Iris pigment epithelial cell (primary cell): ENCODE results near the gene CYTH4.

Experiments used
- DNase-seq: peaks from one replicate; pipeline ENCODE4 v3.0.0-alpha.2; 2011; ENCODE audit warnings: low read depth

Gene CYTH4

GRCh38 chr22:37270928-37271650 is 11.2 kb upstream of the CYTH4 start:
- DNase-seq = peak; percentile 27

GRCh38 chr22:37273126-37273845 is 9.0 kb upstream of the CYTH4 start:
- peak; percentile 80 for DNase-seq

- DNase-seq = no peak
Measured at GRCh38 chr22:37273846-37274225, 8.5 kb upstream of the CYTH4 start.

GRCh38 chr22:37274380-37274862 is 7.9 kb upstream of the CYTH4 start:
- no peak for DNase-seq

- no peak for DNase-seq
Measured at GRCh38 chr22:37275134-37275533, 7.2 kb upstream of the CYTH4 start.

- DNase-seq = no peak
Measured at GRCh38 chr22:37275622-37276021, 6.7 kb upstream of the CYTH4 start.

- peak; percentile 58 for DNase-seq
Measured at GRCh38 chr22:37276776-37277175, 5.5 kb upstream of the CYTH4 start.

GRCh38 chr22:37277384-37277783 is 4.9 kb upstream of the CYTH4 start:
- no peak for DNase-seq

GRCh38 chr22:37278261-37278660 is 4.0 kb upstream of the CYTH4 start:
- DNase-seq = no peak

- no peak for DNase-seq
Measured at GRCh38 chr22:37279331-37280181, 2.8 kb upstream of the CYTH4 start.

- DNase-seq = no peak
Measured at GRCh38 chr22:37280718-37281117, 1.6 kb upstream of the CYTH4 start.

GRCh38 chr22:37281195-37281594 is 1.1 kb upstream of the CYTH4 start:
- DNase-seq = no peak

GRCh38 chr22:37281646-37282384 is 493 bp upstream of the CYTH4 start:
- DNase-seq = peak; percentile 51

- DNase-seq = no peak
Measured at GRCh38 chr22:37283393-37283937, 1.2 kb downstream of the CYTH4 start.

GRCh38 chr22:37284126-37284804 is 2.0 kb downstream of the CYTH4 start:
- no peak for DNase-seq

- DNase-seq = no peak
Measured at GRCh38 chr22:37284805-37285355, 2.6 kb downstream of the CYTH4 start.

GRCh38 chr22:37285937-37286336 is 3.6 kb downstream of the CYTH4 start:
- DNase-seq = no peak

- DNase-seq = no peak
Measured at GRCh38 chr22:37287550-37287951, 5.2 kb downstream of the CYTH4 start.

GRCh38 chr22:37288521-37288920 is 6.2 kb downstream of the CYTH4 start:
- no peak for DNase-seq

- no peak for DNase-seq
Measured at GRCh38 chr22:37289156-37289735, 6.9 kb downstream of the CYTH4 start.
